ENCODE results near the gene VPS37D. TPM values are rescaled to one million over a fixed set of nuclear protein-coding genes. Genes with fewer than 3 reads are reported as not detected.
"Not testable (repeated sequence)": the region's sequence is repeated elsewhere in the genome, so short reads cannot be mapped to it uniquely, and the experiment has no call there.

The VPS37D gene
- polyA plus RNA-seq, 1 donor from 2014 or later = 52.7 TPM

DNA sequence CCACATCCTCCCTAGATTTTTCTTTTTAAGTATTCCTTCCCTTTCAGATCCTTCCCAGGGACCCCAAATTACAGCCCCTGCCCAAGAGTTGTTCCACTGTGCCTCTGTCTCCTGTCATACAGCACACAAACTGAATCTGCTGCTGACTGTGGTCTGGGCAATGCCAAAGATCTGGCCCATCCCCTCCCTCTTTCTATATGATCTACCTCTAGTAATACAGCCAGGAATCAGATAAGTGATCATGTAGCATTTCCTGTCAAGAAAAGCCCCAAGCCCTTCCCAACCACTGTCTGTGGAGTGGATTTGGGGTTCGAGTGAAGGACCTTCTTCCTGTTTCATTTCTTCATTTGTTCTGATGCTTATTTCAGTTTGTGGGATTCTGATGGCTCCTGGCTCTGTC lies 45.1 kb downstream of the VPS37D start:
- Histone ChIP-seq H3K27ac (ENCODE audit: low read length) (no peak overlapping the region), H3K9me3 (ENCODE audit: low read length) (no peaks in the 10 kb centered on the region), H3K79me2 (replicated peaks; ENCODE audit: insufficient read depth, low read length) (no peaks in the 10 kb centered on the region), H3K36me3 (ENCODE audit: insufficient read depth, low read length) (no peaks in the 10 kb centered on the region), H3K4me2 (ENCODE audit: low read length) (no peak overlapping the region), H3K9ac (ENCODE audit: low read length) (no peak overlapping the region), H3K27me3 (ENCODE audit: insufficient read depth, low read depth, low read length) (no peaks in the 10 kb centered on the region), H3K9me2 (ENCODE audit: insufficient read depth, low read length) (no peaks in the 10 kb centered on the region), H3F3A (ENCODE audit: insufficient read depth, low read length, poor library complexity, severe bottlenecking) (no peaks in the 10 kb centered on the region), H3K4me3 (ENCODE audit: low read length) (no peak overlapping the region), H4K20me1 (ENCODE audit: insufficient read depth) (no peaks in the 10 kb centered on the region), H2AFZ (ENCODE audit: low read depth, low read length) (no peak overlapping the region)
- no peak for TF ChIP-seq TAF1 (IDR thresholded peaks at IDR 0.05; ENCODE audit: low read depth)
- no peak for TF ChIP-seq EZH2 (IDR thresholded peaks at IDR 0.05; ENCODE audit: borderline replicate concordance, insufficient read depth, low read length, poor library complexity, severe bottlenecking)
- TF ChIP-seq, protein P1, sequence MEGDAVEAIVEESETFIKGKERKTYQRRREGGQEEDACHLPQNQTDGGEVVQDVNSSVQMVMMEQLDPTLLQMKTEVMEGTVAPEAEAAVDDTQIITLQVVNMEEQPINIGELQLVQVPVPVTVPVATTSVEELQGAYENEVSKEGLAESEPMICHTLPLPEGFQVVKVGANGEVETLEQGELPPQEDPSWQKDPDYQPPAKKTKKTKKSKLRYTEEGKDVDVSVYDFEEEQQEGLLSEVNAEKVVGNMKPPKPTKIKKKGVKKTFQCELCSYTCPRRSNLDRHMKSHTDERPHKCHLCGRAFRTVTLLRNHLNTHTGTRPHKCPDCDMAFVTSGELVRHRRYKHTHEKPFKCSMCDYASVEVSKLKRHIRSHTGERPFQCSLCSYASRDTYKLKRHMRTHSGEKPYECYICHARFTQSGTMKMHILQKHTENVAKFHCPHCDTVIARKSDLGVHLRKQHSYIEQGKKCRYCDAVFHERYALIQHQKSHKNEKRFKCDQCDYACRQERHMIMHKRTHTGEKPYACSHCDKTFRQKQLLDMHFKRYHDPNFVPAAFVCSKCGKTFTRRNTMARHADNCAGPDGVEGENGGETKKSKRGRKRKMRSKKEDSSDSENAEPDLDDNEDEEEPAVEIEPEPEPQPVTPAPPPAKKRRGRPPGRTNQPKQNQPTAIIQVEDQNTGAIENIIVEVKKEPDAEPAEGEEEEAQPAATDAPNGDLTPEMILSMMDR (IDR thresholded peaks at IDR 0.05; ENCODE audit: poor library complexity, severe bottlenecking) = no peak
- no peak for TF ChIP-seq EP300 (conservative IDR thresholded peaks at IDR 0.05; ENCODE audit: poor library complexity, severe bottlenecking)
- TF ChIP-seq RAD21 (conservative IDR thresholded peaks at IDR 0.05) = no peak
- TF ChIP-seq SMC3 (conservative IDR thresholded peaks at IDR 0.05; ENCODE audit: poor library complexity) = no peak
- no peak for TF ChIP-seq REST (IDR thresholded peaks at IDR 0.05; ENCODE audit: borderline replicate concordance)
- TF ChIP-seq POLR2AphosphoS5 (IDR thresholded peaks at IDR 0.05) = no peak
- no peak for TF ChIP-seq MXI1 (conservative IDR thresholded peaks at IDR 0.05; ENCODE audit: poor library complexity, severe bottlenecking)

DNA sequence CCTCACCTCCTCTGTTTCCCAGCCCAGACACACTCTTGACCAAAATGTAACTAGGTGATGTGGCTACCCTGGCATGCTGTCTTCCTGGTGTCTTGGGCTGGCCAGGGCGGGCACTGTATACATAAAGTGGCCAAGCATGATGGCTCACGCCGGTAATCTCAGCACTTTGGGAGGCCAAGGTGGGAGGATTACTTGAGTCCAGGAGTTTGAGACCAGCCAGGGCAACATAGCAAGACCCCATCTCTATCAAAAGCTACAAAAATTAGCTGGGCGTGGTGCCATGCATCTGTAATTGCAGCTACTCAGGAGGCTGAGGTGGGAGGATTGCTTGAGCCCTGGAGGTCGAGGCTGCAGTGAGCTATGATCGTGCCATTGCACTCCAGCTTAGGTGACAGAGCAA lies 45.7 kb downstream of the VPS37D start:
- not testable (repeated sequence) for H3K9me2 ChIP-seq (ENCODE audit: insufficient read depth, low read length); H4K20me1 ChIP-seq (ENCODE audit: insufficient read depth); H3K4me3 ChIP-seq (ENCODE audit: low read length); H3K79me2 ChIP-seq (replicated peaks; ENCODE audit: insufficient read depth, low read length); H3K36me3 ChIP-seq (ENCODE audit: insufficient read depth, low read length); H2AFZ ChIP-seq (ENCODE audit: low read depth, low read length); H3F3A ChIP-seq (ENCODE audit: insufficient read depth, low read length, poor library complexity, severe bottlenecking); H3K4me2 ChIP-seq (ENCODE audit: low read length); H3K9ac ChIP-seq (ENCODE audit: low read length); H3K27ac ChIP-seq (ENCODE audit: low read length); H3K27me3 ChIP-seq (ENCODE audit: insufficient read depth, low read depth, low read length); H3K9me3 ChIP-seq (ENCODE audit: low read length)
